Body of pancreas (tissue), 4 donors: ENCODE measurements around the gene LAMA5. TPM values are rescaled to one million over a fixed set of nuclear protein-coding genes. Genes with fewer than 3 reads are reported as not detected.
A peak's percentile ranks its signal among the peaks of the same experiment; 100 is the strongest.

Experiments used
- ATAC-seq: fragments of 150-250 bp; one replicate; pipeline ENCODE4 v1.9.1; 2016
- DNase-seq, 4 donors: peaks; one replicate each; pipeline ENCODE4 v3.0.0-alpha.2; 2019
- H3K27ac ChIP-seq, 4 donors: fragments of 200-600 bp; sonication (generic); 1 replicate in 3 of 4; 2 replicates in 1 of 4; pipeline versions ENCODE4 v1.5.1 to v1.6.1; 2016 to 2019; ENCODE audit warnings: mild to moderate bottlenecking in 1 of 4, mixed read lengths in 1 of 4, moderate library complexity in 1 of 4
- H3K27me3 ChIP-seq, 2 donors: fragments of 200-600 bp; sonication (generic); one replicate each; pipeline ENCODE4 v1.6.0; 2016; ENCODE audit warnings: mild to moderate bottlenecking in 1 of 2
- H3K36me3 ChIP-seq, 2 donors: fragments of 200-600 bp; sonication (generic); replicated peaks in 1 of 2; 2 replicates each; pipeline ENCODE4 v1.5.1; 2016; ENCODE audit warnings: low read depth in 2 of 2; ENCODE audit not compliant: insufficient read depth in 1 of 2
- H3K4me1 ChIP-seq: fragments of 200-600 bp; sonication (generic); one replicate; pipeline ENCODE4 v1.6.0; 2016
- H3K4me3 ChIP-seq, 2 donors: fragments of 200-600 bp; sonication (generic); 1 replicate in 1 of 2; 2 replicates in 1 of 2; pipeline ENCODE4 v1.5.1; 2016 to 2019
- H3K9me3 ChIP-seq, 3 donors: fragments of 200-600 bp; sonication (generic); 1 replicate in 2 of 3; 2 replicates in 1 of 3; pipeline ENCODE4 v1.5.1; 2016
- CTCF ChIP-seq, 7 experiments: fragments of 450-650 bp in 4 of 7; fragments of 200-600 bp in 3 of 7; sonication (generic) in 3 of 7; IDR thresholded peaks; one replicate each; pipeline ENCODE4 v1.5.1; 2016 to 2019; ENCODE audit warnings: antibody characterized with exemption in 7 of 7
- POLR2A ChIP-seq, 3 donors: fragments of 450-650 bp; IDR thresholded peaks; one replicate each; pipeline ENCODE4 v1.6.1; 2016; ENCODE audit warnings: antibody characterized with exemption in 3 of 3, mild to moderate bottlenecking in 2 of 3
- WGBS, 2 donors: methylation state at CpG; one replicate each; pipeline ENCODE4 v1.1.5; 2017; 5-methylcytosine and 5-hydroxymethylcytosine counted together
- intact Hi-C: fragments of 100-400 bp; cut with DNase I; formaldehyde crosslinking; loops from one replicate; pipeline ENCODE4 v1.15.1; 2023
- total RNA-seq, 2 donors: library from RNA; depleted of rRNA; stranded (reverse); fragments of >200 nt; gene quantifications; one replicate each; pipeline ENCODE4 v1.1.0, GENCODE V29; 2016

The LAMA5 gene
- total RNA-seq, 2 donors from 2014 or later: 115 to 185 TPM

- H3K27me3 ChIP-seq: no peaks in the 10 kb centered on the region
- DNase-seq (peak in 2 of 4 donors; percentile 2 to 35), ATAC-seq (no peak)
- H3K36me3 ChIP-seq: no peaks in the 10 kb centered on the region
- H3K9me3 ChIP-seq: no peaks in the 10 kb centered on the region
- H3K27ac ChIP-seq: peak overlapping the region in 3 of 4 donors; percentile 72 to 88 (median 86)
- H3K4me1 ChIP-seq: peaks cover 85% of the 10 kb centered on the region
- no peak overlapping the region for H3K4me3 ChIP-seq
- 71 to 77% methylated on average over 7 to 18 of the region's 20 CpGs for WGBS, 2 donors
- no peak for TF ChIP-seq POLR2A (IDR thresholded peaks at IDR 0.05)
- TF ChIP-seq CTCF (IDR thresholded peaks at IDR 0.05): peak in 1 of 7 experiments; percentile 1
- intact Hi-C loops: no loop called here
Measured at GRCh38 chr20:62362991-62363919, 3.9 kb downstream of the LAMA5 start.

DNA sequence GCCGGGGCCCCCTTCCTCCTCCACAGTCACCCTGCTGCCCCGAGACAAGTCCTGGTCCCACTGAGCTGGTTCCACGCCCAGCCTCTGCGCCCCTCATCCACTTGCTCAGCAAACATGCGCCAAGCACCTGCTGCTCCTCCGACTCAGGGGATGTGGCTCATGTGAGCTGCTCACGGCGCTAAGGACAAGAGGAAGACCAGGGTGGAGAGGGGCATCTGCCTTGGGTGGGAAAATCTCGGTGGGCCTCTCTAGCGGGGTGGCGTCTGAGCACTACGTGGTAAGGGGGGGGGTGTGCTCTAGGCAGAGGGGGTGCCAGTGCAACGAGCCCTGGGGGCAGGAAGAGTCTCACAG is 4.5 kb downstream of the LAMA5 start:
- Histone ChIP-seq H3K27me3 (no peaks in the 10 kb centered on the region), H3K27ac (peak overlapping the region; percentile 53 to 88 (median 79)), H3K9me3 (no peaks in the 10 kb centered on the region), H3K36me3 (no peaks in the 10 kb centered on the region), H3K4me3 (no peak overlapping the region), H3K4me1 (peaks cover 85% of the 10 kb centered on the region)
- TF ChIP-seq POLR2A (IDR thresholded peaks at IDR 0.05) (no peak), CTCF (IDR thresholded peaks at IDR 0.05) (no peak)
- intact Hi-C loops: no loop called here
- ATAC-seq: no peak
- DNase-seq: no peak
- 79 to 83% methylated on average over 11 of the region's 13 CpGs for WGBS, 2 donors

GRCh38 chr20:62361799-62362589 is 5.1 kb downstream of the LAMA5 start:
- DNase-seq (peak; percentile 70 to 85 (median 76)), ATAC-seq (peak; percentile 67)
- H3K9me3 ChIP-seq: no peaks in the 10 kb centered on the region
- H3K27ac ChIP-seq: peak overlapping the region; percentile 53 to 88 (median 79)
- intact Hi-C loops: no loop called here
- H3K4me3 ChIP-seq: no peak overlapping the region
- H3K4me1 ChIP-seq: peaks cover 88% of the 10 kb centered on the region
- TF ChIP-seq POLR2A (IDR thresholded peaks at IDR 0.05): peak; percentile 34 to 59 (median 35)
- TF ChIP-seq CTCF (IDR thresholded peaks at IDR 0.05): peak in 1 of 7 experiments; percentile 2
- H3K36me3 ChIP-seq: no peaks in the 10 kb centered on the region
- 64 to 67% methylated on average over 11 to 32 of the region's 34 CpGs for WGBS, 2 donors
- H3K27me3 ChIP-seq: no peaks in the 10 kb centered on the region

- TF ChIP-seq CTCF (IDR thresholded peaks at IDR 0.05) (no peak), POLR2A (IDR thresholded peaks at IDR 0.05) (no peak)
- ATAC-seq (no peak), DNase-seq (peak in 3 of 4 donors; percentile 14 to 53 (median 24))
- H3K27ac ChIP-seq: peak overlapping the region; percentile 45 to 88 (median 79)
- H3K4me3 ChIP-seq: no peak overlapping the region
- WGBS, 2 donors: 66 to 68% methylated on average over 14 to 25 of the region's 25 CpGs
- H3K4me1 ChIP-seq: peaks cover 90% of the 10 kb centered on the region
- H3K36me3 ChIP-seq: no peaks in the 10 kb centered on the region
- intact Hi-C loops: no loop called here
- H3K9me3 ChIP-seq: no peaks in the 10 kb centered on the region
- no peaks in the 10 kb centered on the region for H3K27me3 ChIP-seq
Measured at GRCh38 chr20:62360854-62361798, 6.0 kb downstream of the LAMA5 start.
